GM12874 (cell line): ENCODE results near the gene TRAK2.

ENCODE experiments used
- CTCF ChIP-seq: IDR thresholded peaks from 2 replicates; pipeline ENCODE4 v1.5.1; 2011; ENCODE audit warnings: low read depth, mild to moderate bottlenecking, control low read depth, low read length, moderate library complexity; ENCODE audit not compliant: insufficient read depth

Gene TRAK2

GRCh38 chr2:201344663-201345366, 106.4 kb downstream of the TRAK2 start:
- TF ChIP-seq CTCF: peak; percentile 15; the same call in 1 of the 2 replicates

- TF ChIP-seq CTCF: no peak
Observed at GRCh38 chr2:201343559-201343958, 107.7 kb downstream of the TRAK2 start.

- no peak for TF ChIP-seq CTCF
Observed at GRCh38 chr2:201342923-201343322, 108.3 kb downstream of the TRAK2 start.

GRCh38 chr2:201329409-201329808, 121.8 kb downstream of the TRAK2 start:
- no peak for TF ChIP-seq CTCF

- TF ChIP-seq CTCF: no peak
Observed at GRCh38 chr2:201327678-201328077, 123.6 kb downstream of the TRAK2 start.
